Activated CD4-positive, alpha-beta T cell treated with anti-CD3 and anti-CD28 coated beads, Interleukin-2, amount 50 U/mL, for 48 hours (primary cell): ENCODE data around the gene F13A1.

Experiments used
- DNase-seq, 2 experiments: peaks; one replicate each; pipeline ENCODE4 v3.0.0-alpha.2; 2020

The F13A1 gene

DNA sequence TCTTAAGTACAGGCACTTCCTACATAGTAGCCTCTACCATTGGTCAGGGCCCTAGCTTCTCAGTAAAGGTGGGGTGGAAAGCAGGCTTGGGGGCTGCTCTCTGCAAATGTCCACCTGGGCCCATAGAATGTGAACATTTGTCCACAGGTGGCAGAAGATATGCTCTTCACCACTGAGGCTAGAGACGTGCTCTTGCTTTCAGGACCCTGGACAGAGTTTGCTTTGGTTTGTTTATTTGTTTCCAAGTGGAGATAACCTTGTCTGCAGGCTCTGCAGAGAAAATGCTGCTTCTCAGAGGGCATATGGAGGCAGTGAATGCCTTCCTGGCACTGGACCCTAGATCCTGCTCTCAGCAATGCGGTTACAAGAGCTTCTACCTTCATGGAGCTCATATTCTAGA lies 129.0 kb downstream of the F13A1 start:
- no peak for DNase-seq

DNA sequence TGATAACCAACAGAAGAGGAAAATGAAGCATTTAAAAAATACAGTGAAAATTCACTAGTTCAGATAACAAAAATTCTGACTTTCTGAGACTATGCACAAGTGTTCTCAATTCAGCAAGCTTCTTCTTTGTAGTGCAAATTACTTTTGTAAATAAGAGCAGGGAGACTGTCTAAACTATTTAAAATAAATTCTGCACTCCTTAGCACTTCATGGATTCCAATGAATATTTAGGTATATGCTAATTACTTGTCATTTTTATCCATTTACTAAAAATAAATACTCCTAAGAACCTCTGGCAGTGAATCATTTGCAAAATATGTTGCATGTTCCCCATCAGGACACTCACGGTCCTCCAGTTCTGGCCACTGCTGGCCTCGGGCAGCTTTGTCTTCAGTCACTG lies 139.8 kb downstream of the F13A1 start:
- no peak for DNase-seq

DNA sequence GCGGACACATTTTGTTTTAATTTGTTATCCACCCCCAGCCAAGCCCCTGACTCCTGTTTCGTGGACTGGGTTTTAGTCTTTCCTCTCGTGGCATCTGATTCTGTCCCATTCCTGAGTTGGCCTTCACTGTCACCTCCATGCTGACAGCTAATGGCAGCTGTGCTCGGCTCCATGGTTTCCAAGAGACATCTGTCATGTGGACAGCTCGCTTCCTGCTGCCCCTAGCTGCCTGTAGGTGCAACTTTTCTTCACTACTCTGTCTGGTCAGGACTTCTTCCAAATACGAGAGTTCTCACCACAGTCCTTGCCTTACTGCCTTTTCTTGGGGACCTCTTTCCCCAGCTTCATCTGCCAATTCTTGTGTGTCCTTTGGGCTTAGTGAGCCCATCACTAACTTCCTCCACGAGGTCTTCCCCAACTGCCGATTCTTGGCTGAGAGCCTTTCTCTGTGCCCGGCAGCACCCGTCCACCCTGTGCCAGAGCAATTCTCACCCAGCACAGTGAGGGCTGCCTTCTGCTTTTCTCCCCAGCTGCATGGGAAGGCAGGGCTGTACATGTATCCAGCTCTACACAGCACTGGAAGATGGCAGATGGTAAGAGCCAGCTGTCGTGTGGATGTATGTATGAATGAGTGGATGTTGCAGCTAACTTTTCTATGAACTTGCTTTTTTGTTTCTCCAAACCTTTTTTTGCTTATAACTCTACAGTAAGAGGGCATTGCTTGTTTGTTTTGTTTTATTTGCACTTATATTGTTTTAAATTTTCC lies 140.4 kb downstream of the F13A1 start:
- no peak for DNase-seq

DNA sequence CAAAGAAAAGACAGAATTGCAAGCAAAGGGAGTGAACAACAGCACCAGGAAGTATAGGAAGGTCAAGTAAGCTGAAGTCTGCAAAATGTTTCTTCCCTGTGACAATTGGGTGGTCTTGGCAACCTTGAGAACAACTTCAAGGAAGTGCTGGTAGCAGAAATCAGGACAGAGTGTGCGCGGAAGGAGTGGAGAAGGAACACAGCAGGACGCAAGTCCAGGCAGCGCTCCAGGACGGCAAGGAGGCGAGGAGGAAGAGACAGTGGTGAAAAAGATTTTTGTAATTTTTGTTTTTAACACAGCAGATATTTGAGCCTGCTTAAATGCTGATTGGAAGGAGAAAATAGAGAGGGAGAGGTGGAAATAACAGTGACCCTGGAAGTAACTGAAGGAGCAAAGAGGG lies 141.7 kb downstream of the F13A1 start:
- no peak for DNase-seq

DNA sequence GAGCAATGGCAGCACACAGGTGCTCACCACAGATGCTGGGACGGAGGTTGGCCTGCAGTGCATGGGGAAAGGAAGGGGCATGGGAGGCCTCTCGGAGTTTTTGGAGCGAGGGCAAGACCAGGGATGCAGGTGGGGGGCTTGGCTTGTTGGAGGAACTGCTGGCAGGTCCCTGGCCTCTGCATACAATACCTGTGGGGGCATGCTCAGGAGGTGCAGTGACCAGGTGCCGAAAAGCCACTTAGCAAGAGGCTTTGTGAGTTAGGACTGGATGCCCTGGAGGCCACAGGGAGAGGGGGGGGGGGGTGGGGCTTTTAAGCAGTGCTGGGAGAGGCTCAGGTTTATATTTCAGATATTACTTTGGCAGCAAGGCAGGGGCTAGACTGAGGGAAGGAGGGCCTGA lies 142.7 kb downstream of the F13A1 start:
- DNase-seq = no peak

DNA sequence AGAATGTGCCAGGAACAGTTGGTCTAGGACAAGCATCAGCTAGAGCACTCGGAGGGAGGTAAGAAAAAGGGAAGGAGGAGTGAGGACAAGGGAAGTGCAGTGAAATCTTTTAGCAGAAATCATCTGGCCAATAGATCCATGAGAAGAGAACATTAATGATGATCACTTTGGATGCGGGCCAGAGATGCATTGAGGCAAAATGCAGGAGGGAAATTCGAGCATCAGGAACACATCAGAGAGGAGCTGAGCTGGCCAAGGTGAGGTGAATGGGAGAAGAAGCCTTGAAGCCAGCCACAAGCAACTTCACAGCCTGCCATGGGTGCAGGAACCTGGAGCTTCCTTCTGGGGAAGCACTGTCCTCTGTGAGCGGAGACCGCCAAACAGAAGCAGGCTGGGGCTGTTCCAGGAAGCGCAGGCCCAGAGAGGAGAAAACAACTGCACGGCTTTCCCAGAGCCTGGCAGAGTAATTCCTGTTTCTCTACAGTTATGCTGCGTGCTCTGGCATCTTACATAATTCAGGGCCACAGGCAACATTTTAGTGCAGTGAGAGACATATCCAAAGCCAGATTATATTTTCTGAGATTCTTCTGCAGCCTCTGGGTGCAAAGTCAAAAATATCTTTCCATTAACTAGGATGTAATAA lies 143.8 kb downstream of the F13A1 start:
- DNase-seq = no peak

DNA sequence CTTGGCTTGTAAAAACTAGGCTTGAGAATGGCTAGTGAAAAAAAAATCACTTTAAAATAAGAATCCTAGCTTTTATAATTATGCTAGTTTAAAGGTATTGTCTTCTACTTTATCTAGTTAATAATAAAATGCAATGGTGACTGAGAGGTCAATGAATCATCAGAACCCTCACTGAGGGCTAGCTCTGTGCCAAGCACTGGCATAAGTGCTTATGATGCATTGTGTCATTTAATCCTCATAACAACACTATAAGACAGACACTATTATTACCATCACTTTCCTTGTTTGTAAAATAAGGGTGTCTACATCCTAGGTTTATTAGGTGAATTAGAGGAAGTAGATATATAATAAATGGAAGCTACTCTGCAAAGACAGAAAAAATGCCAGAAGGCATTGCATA lies 144.3 kb downstream of the F13A1 start:
- no peak for DNase-seq

DNA sequence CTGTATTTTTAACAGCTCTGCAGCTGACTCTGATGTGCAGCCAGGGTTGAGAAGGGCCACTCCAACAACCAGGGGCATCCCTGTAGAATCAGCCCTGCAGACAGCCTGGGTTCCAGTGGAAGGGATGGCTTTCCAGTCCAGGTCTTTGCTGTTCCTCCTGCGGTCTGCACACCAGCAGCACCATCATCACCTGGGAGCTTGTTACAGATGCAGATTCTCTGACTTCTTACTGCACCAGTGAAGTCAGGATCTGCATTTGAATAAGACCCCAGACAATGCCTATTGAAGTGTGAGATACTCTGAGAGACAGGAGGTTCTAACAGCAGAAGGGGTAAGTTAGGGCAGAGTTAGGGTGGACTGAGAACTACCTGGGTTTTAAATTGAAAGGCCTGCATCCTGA lies 151.3 kb downstream of the F13A1 start:
- DNase-seq = no peak

DNA sequence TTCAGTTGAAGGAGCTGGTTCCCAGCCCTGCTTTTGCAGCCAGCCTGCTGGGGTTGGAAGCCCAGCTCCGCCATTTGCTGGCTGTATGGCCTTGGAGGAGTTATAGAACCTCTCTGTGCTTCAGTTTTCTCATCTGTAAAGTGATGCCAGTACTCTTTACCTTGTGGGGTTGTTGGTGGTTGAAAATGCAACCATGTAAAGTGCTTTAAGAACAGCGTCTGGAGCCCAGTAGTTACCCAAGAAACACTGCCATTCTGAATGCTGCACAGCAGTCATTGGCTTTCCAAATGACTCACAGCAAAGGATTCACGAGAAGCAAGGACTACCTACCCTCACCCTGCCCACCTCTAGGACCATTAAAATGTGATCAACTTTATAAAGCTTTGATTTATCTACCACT lies 154.4 kb downstream of the F13A1 start:
- DNase-seq = no peak

DNA sequence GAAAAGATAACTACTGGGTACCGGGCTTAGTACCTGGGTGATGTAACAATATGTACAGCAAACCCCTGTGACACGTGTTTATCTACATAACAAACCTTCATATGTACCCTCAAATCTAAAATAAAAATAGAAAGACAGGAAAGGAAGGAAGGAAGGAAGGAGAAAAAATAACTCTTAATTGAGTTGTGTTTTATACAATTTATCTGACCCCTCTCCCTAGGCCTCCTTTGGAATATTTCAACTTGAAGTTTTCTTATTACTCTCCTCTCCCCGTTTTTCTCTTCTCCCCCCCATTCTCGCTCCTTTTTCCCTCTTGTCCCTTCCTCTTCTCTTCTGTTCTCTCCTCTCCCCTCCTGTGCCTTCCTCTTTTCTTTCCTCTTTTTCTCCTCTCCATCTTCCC lies 156.1 kb downstream of the F13A1 start:
- DNase-seq = no peak

DNA sequence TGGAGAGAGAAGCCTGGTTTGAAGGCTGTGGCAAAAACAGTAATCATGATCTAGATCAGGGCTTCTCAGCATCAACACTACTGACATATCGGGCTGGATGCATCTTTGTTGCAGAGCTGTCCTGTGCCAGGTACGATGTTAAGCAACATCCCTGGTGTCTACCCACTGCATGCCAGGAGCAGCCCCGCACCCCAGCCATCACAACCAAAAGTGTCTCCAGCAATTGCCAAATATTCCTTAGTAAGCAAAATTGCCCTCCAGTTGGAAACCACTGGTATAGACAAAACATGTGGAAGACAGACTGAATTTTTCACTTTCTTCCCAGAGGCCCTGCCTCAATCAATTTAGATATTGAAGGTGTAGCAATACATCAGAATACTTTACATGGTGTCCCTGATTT lies 166.1 kb downstream of the F13A1 start:
- no peak for DNase-seq

DNA sequence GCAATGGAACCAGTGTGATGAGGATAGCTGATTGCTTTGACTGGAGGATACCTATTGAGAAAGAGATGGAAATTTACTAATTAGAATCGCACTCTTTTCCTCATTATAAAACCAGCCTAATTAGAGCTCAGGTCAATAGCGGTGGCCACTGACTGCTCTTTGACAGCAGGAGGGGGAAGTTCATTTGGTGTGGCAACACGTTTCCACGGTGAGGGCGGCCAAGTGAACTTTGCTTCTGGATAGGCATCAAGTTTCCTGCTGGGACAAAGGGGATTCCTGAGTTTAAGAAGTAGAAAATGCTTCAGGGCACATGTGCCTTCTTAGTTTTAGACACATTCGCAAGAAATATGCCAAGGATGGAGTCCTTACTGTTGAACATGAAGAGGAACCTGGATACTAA lies 168.4 kb downstream of the F13A1 start:
- no peak for DNase-seq

DNA sequence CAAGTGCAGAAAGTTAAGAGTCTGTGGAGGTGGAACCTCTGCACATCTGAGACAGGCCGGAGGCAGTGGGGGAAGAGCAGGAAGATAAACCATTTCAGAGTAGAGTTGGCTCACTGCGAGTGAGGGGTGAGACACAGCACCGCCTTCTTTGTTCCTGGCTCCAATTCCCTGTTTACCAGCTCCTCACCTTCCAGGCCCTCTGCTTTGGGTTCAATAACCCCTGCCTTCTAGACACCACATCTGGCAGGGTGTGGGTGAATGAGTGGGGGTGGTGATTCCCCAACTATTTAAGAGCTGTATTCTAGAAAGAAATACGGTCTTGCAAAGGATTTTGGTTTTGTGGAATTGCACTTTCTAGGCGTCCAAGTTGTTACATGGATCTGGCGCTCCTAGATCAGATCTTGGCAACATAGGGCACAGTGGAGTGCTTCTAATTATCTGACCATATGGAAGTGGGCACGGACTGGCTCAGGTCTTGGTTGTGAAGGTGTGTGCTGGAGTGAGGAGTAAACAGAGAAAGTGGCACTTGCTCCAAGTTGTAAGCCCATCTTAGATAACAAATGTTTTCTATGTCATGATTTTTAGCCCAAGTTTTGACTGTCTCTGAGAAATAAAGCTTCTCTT lies 172.2 kb downstream of the F13A1 start:
- DNase-seq = no peak

DNA sequence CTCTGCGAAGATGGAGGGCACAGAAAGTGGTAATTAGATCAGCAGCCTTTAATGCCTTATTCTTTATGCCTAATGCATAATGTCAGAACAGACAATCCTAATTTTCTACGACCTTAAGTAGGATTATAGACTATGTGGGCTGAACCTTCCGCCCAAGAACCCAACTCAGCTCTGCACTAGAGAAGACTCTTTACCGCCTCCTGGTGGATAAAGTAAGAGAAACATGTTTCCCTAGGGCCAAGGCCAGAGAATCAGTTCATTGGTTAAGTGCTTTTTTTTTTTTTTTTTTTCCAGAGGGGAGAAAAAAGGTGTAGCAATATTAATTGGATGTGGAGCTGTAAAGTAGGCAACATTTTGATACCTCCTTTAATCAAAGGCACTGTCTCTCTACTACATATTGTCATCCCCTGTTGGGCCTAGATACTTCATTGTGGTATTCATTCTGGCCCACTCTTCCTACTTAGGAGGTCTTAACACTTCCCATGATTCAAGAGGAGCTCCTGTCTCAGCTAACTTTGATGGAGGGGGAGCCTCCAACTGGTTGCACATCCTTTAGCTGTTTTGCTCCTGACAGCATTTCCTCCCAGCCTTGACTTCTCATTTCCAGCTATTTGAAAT lies 188.9 kb downstream of the F13A1 start:
- no peak for DNase-seq

DNA sequence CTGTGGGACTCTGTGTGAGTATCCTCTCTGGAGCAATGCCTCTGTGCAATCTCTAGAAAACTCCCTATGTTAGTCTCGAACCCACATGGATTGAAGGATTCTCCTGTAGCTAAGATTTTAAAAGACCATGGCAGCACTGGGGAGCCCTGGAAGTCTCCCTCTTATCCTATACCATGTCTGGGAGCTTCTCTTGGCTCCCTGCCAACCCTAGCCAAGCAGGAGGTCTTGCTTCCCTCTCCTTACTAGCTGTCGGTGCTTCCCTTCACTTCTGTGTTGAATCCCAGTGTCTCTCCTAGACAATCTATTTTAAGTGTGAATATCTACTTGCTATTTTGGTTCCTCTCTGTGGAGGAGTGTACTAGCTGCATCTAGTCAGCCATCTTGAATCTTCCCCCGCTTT lies 195.0 kb downstream of the F13A1 start:
- no peak for DNase-seq

DNA sequence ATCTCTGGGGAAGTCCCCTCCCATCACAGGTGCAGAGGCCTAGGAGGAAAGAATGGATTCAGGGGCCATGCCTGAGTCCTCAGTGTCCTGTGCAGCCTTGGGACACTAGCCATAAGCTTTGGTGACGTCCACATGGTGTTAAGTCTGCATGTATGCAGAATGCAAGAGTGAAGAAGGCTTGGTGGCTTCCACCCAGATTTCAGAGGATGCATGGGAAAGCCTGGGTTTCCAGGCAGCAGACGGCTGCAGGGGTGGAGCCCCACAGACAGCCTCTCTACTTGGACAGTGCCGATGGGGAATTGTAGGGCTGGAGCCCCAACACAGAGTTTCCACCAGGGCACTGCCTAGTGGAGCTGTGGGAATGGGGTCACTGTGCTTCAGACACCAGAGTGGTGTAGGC lies 196.7 kb downstream of the F13A1 start:
- no peak for DNase-seq

DNA sequence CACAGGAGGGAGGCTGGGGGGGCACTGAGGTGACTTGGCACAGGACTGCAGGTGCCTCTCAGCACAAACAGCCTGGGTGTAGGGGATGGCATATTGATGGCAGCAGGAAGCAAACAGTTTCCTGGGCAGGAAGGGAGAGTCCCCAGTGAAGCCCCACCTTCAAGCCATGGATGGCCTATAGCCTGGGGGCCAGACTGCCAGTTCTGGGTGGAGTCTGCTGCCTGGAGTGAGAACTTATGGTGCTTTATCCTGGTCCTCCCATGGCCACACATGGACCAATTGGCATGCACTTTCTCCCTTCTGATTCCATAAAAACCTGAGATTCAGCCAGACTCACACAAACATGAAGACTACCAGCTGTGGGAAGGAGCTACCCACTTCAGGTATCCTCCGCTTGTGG lies 198.5 kb downstream of the F13A1 start:
- DNase-seq = no peak

DNA sequence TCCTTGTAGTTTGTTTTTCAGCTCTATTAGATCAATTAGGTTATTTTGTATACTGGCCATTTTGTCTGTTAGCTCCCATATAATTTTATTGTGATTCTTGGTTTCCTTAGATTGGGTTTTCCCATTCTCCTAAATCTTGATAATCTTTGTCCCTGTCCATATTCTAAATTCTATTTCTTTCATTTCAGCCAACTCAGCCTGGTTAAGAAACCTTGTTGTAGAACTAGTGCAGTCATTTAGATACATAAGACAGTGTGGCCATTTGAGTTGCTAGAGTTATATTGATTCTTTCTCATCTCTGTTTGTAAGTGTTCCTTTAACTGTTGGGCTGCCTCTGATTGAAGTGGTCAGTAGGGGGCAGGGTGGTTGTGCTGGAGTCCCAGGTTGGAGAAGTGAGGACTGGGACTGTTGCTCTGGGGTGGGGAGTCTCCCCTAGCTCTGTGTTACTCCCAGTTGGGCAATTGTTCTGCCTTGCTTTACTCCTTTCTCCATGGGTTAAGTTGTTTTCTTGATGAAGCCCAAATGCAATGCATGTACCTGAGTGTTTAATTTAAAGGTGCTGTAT lies 214.9 kb downstream of the F13A1 start:
- DNase-seq = no peak
